ENCODE data around the gene PDE10A.

DNA sequence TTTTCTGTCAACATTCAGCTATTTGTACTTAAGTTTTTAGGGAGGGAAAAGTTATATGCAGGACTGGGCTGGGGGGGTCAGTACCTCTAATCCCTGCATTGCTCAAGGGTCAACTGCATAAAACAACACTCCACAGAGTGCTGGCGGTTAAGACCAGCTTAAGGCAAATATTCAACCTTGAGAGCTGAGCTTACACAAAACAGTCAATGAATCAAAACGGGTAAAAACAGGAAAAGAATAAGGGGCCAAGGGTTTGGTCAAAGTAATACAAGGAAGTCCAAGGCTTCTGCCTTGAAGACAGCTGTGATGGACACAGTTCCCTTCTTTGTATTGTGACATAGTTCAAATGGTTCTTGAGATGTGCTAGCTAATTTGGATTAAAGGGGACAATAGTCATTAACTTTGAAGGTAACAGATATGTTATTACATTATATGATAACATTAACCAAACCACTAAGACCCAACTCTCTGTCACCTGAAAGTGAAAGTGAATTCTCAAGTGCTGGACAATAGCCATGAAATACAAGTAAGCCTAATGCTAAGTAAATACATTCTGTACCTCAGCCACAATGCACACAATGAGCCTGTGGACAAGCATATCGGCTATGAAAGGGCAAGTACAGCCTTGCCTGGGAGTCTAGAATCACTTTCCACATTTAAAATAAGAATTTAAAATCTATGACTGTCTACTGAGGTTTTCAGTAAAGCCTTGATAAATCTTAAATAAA is 106.8 kb downstream of the PDE10A start:
- TF ChIP-seq GATA2 (IDR thresholded peaks at IDR 0.05; ENCODE audit: low read depth, low read length) = no peak
- no peak for TF ChIP-seq GATA3 (IDR thresholded peaks at IDR 0.05; ENCODE audit: low read depth, low read length)

Measured in SH-SY5Y (cell line).